GM18505 (cell line): ENCODE data around the gene VPS26C.
"Not testable (repeated sequence)": the region's sequence is repeated elsewhere in the genome, so short reads cannot be mapped to it uniquely, and the experiment has no call there.

Experiments
- ATAC-seq: cut with Tn5 transposase; IDR thresholded peaks from one replicate; pipeline ENCODE4 v1.9.1; 2021; ENCODE audit not compliant: unreplicated experiment
- POLR2A ChIP-seq: IDR thresholded peaks from 4 replicates; pipeline ENCODE4 v1.6.1; 2011; ENCODE audit warnings: borderline replicate concordance; ENCODE audit not compliant: insufficient read depth, insufficient read length; ENCODE audit errors: extremely low read depth

VPS26C gene

DNA sequence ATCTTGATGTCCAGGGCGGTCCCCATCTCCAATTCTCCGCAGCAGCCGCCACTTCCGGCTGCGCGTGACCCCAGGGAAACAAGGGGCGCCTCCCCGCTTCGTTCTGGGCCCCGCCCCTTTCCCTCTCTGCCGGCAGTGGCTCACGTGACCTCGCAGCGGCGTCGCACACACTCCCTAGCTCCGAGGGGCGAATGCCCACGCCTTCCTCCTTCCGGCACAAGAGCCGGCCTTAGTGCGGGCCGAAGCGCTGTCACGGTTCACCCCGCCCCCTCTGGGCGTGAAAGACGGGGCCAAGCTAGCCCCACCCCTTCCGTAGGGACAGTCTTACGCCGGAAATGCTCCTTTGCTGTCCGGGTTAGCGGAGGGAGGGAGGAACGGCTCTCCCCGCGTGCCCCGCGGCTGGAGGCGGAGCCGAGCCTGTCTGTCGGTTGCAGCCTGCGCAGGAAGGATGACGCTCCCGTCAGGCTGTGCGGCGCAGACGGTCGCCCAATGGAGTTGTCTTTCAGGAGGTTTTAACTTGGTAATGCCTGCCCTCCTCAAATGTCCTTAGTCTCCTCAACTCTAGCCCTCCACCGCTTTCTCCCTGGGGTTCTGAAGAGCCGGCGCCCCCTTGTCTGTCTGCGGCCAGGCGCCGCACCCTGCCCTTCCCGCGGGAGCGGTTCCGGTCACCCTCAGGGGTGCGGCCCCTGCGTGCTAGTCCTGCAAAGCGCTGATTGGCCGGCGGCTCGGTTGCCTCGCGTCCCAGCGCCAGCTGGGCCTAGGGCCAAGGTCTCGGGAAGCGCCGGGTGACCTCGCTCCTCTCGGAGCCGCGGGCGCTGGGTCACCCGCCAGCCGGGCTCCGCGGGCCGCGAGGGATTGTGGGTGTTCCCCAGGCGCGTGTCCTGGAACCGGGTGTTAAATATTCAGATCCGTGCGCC is at the start of gene VPS26C:
Gene VPS26C, minus strand, starts transcription at position 66 of the 917 bp plus-strand sequence. Its CDS starts 40 bp downstream, at position 26.
- TF ChIP-seq POLR2A: peak; percentile 94
- peak; percentile 91 for ATAC-seq

DNA sequence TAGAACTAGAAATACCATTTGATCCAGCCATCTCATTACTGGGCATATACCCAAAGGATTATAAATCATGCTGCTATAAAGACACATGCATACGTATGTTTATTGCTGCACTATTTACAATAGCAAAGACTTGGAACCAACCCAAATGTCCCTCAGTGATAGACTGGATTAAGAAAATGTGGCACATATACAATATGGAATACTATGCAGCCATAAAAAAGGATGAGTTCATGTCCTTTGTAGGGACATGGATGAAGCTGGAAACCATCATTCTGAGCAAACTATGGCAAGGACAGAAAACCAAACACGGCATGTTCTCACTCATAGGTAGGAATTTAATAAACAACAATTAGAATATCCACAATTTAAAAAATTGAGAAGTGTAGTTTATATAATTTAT is 48.9 kb upstream of the VPS26C start:
- ATAC-seq: not testable (repeated sequence)

DNA sequence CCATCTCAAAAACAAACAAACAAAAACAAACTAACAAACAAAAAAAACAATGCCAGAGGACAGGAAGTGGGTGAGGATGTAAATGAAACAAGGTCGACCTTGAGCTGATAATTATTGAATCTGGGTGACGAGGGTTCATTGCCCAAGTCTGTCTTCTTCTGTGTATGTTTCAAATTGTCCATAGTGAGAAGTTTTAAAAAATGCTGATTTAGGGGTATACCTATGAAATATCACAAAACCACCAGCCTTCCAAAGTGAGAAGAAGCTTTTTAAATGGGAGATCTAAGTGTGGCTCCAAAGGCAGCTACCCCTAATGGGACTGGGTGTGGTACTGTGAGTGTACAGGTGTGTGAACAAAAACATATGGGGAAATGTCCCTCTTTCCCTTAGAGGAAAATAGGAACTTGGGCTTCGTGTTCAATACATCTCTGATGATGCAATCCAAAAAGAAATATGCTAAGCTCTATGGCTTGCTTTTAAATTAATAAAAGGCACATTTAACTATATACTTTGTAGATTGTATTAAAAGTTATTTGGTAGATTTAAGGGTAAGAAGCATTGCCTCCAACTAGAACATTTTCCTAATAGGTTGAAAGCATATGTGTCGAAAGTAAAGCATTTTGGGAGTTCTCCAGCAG is 33.1 kb upstream of the VPS26C start:
- TF ChIP-seq POLR2A: no peak
- ATAC-seq: no peak

DNA sequence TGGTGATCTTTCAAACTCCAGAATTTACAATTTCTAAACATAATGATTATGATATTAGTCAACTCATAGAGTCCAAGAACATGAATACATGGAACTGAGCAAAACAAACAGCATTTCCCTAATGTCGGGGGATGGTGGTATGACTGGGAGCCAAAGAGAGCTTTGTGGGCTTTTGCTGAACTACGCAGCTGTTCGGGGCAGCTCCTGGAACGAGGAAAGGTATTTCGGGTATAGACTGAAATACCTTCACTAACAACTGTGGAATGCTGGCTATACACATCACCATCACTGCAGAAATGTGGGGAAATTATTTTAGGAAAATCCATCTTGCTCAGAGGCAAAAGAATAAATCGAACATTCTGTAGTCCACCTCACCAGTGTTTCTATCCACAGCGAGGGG is 30.2 kb upstream of the VPS26C start:
- TF ChIP-seq POLR2A: no peak
- no peak for ATAC-seq

DNA sequence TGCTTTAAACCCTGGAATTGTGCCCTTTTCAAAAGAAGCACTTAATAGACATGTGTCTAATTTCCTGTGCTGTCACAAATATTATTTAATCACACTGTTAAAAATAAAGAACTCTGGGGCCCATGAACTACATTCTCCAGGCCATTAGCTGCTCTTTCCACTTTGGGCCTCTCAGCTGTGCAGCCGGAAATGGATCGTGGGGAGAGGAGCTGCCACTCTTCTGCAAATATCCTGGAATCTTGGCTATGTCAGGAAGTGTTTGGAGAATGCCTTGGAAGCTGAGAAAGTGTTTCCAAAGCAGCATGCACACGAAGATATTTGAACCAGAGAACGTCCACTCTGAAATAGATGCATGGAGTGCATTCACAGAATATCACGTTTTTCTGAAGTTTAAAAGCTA is 27.5 kb upstream of the VPS26C start:
- ATAC-seq: no peak
- TF ChIP-seq POLR2A: no peak

DNA sequence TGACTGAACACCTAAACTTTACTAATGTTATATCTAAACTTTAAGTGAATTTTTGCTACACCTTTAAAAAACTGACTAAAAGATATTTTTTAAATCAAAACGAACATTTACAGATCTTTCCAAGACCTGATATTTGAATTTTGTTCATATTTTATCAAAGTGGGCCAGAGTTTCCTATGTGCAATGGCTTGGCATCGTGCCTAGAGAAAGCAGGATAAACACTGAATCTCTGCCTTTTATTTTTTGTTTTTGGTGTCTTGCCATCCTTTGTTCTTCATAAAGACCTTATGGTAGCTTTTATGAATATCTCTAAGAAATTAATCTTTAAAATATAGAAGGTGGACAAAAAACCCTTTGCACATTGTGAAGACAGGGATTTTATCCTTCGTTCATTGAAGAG is 25.8 kb upstream of the VPS26C start:
- TF ChIP-seq POLR2A: no peak
- no peak for ATAC-seq

DNA sequence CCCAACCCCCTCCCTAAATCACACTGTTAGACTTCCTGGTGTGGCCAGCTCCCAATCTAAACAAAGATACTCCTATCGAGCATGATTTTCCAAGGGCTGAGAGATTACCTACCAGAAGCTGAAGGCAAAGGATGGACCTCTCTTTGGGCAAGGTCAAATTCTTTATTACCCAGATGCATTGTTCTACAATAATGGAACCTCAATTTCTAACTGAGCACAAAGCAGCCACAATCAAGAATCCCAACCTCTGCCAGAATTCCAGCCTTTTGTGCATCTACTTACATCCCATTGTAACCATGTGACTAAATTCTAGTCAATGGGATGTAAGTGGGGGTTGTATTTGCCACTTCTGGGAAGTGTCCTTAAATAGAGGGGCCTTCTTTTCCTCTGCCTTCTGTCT is 24.9 kb upstream of the VPS26C start:
- ATAC-seq: no peak
- TF ChIP-seq POLR2A: no peak

DNA sequence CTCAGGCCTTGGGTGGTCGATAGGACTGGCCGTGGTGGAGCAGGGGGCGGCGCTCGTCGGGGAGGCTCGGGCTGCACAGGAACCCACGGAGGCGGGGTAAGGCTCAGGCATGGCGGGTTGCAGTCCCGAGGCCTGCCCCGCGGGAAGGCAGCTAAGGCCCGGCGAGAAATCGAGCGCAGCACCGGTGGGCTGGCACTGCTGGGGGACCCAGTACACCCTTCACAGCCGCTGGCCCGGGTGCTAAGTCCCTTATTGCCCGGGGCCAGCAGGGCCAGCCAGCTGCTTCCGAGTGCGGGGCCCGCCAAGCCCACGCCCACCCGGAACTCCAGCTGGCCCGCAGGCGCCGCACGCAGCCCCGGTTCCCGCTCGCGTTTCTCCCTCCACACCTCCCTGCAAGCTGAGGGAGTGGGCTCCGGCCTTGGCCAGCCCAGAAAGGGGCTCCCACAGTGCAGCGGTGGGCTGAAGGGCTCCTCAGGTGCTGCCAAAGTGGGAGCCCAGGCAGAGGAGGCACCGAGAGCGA is 16.1 kb upstream of the VPS26C start:
- ATAC-seq: not testable (repeated sequence)

DNA sequence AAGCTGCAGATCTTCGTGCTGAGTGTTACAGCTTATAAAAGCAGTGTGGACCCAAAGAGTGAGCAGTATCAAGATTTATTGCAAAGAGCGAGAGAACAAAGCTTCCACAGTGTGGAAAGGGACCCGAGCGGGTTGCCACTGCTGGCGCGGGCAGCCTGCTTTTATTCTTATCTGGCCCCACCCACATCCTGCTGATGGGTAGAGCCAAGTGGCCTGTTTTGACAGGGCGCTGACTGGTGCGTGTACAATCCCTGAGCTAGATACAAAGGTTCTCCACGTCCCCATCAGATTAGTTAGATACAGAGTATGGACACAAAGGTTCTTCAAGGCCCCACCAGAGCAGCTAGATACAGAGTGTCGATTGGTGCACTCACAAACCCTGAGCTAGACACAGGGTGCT is 15.5 kb upstream of the VPS26C start:
- not testable (repeated sequence) for ATAC-seq

DNA sequence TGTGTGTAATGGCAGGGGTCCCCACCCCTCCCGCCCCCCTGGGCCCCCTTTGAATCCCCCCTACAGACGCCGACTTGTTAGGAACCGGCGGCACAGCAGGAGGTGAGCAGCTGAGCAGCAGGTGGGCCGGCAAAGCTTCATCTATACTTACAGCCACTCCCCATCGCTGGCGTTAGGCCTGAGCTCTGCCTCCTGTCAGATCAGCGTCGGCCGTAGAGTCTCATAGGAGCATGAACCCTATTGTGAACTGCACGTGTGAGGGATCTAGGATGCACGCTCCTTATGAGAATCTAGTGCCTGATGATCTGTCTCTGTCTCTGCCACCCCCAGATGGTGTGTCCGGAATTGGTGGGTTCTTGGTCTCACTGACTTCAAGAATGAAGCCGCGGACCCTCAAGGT is 14.9 kb upstream of the VPS26C start:
- ATAC-seq: no peak
- TF ChIP-seq POLR2A: no peak

DNA sequence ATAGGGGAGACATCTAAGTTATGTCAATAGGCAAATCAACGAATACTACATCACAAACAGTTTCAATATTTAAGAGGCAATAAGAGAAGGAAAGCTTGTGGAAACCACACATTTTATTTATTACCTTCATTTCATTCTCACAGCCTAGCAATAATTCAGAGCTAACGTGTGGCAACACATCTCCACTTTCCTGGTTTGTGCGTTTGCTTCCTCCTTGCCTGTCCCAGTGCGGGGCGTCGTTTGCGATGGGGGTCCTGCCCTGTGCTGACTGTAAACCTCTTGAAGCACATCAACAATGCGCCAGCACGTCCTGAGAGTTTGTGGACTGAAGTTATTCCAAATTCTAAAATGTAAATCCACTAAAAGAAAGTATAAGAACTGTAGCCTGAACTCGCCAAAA is 14.4 kb upstream of the VPS26C start:
- TF ChIP-seq POLR2A: no peak
- ATAC-seq: no peak

DNA sequence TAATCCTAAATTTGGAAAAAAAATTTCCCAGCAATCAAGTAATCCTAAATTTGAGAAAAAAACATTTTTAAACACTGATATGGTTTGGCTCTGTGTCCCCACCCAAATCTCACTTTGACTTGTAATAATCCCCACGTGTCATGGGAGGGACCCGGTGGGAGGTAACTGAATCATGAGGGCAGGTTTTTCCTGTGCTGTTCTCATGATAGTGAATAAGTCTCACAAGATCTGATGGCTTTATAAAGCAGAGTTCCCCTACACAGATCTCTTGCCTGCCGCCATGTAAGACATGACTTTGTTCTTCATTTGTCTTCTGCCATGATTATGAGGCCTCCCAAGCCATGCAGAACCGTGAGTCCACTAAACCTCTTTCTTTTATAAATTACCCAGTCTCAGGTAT is 12.1 kb upstream of the VPS26C start:
- not testable (repeated sequence) for ATAC-seq

DNA sequence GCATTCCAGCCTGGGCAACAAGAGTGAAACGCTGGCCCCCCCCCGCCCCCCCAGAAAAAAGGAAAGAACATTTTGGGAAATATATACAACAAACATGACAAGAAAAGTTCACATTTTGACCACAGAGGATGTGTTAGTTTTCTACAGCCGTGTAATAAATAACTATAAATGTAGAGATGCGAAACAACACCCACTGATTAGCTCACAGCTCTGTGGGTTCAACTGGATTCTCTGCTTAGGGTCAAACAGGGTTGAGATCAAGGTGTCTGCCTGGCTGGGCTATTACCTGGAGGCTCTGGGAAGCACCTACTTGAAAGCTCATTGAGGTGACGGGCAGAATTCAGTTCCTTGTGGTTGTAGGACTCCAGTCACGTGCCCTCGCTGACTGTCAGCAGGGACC is 11.1 kb upstream of the VPS26C start:
- no peak for TF ChIP-seq POLR2A
- no peak for ATAC-seq

DNA sequence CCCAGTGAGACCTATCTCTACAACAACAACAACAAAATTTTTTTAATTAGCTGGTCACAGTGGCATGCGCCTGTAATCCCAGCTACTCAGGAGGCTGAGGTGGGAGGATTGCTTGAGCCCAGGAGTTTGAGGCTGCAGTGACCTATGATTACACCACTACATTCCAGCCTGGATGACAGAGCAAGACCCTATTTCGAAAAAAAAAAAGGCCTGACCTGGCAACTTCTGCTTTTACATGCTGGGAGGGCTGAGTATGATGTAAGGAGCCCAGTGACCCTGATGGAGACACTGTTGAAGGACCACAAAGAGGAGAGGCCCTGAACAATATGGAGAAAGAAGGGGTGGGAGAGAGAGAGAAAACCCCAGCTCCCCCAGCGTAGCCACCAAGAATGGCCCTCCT is 9.2 kb upstream of the VPS26C start:
- ATAC-seq: no peak

More for the DNA sequence above, 9.2 kb upstream of the VPS26C start:
- no peak for TF ChIP-seq POLR2A
